Ishikawa (cell line): Measurements from ENCODE around the gene CRYGN.

Source experiments
- CEBPB ChIP-seq: IDR thresholded peaks from 2 replicates; pipeline ENCODE4 v1.6.1; 2012
- CREB1 ChIP-seq: IDR thresholded peaks from 2 replicates; pipeline ENCODE4 v1.6.1; 2012; ENCODE audit warnings: low read depth
- EGR1 ChIP-seq: IDR thresholded peaks from 2 replicates; pipeline ENCODE4 v1.6.1; 2012
- EP300 ChIP-seq: IDR thresholded peaks from 2 replicates; pipeline ENCODE4 v1.6.1; 2012; ENCODE audit warnings: borderline replicate concordance
- FOXM1 ChIP-seq: IDR thresholded peaks from 2 replicates; pipeline ENCODE4 v1.6.1; 2012; ENCODE audit warnings: low read depth, borderline replicate concordance
- MAX ChIP-seq: IDR thresholded peaks from 2 replicates; pipeline ENCODE4 v1.6.1; 2012
- NFIC ChIP-seq: IDR thresholded peaks from 2 replicates; pipeline ENCODE4 v1.6.1; 2012
- RAD21 ChIP-seq: IDR thresholded peaks from 2 replicates; pipeline ENCODE4 v1.6.1; 2012; ENCODE audit warnings: low read depth
- REST ChIP-seq: IDR thresholded peaks from 2 replicates; pipeline ENCODE4 v1.6.1; 2012; ENCODE audit warnings: low read depth, mild to moderate bottlenecking
- TAF1 ChIP-seq: IDR thresholded peaks from 2 replicates; pipeline ENCODE4 v1.6.1; 2012; ENCODE audit warnings: low read depth, mild to moderate bottlenecking
- TCF12 ChIP-seq: IDR thresholded peaks from 2 replicates; pipeline ENCODE4 v1.6.1; 2012; ENCODE audit warnings: low read depth
- TEAD4 ChIP-seq: IDR thresholded peaks from 2 replicates; pipeline ENCODE4 v1.6.1; 2012
- USF1 ChIP-seq: IDR thresholded peaks from 2 replicates; pipeline ENCODE4 v1.6.1; 2012
- YY1 ChIP-seq: IDR thresholded peaks from 2 replicates; pipeline ENCODE4 v1.6.1; 2012; ENCODE audit warnings: low read depth
- ZBTB7A ChIP-seq: IDR thresholded peaks from 2 replicates; pipeline ENCODE4 v1.6.1; 2012; ENCODE audit warnings: low read depth

CRYGN gene

GRCh38 chr7:151455690-151456089 is 15.7 kb upstream of the CRYGN start:
- TF ChIP-seq TCF12, result no peak
- no peak for TF ChIP-seq FOXM1
- no peak for TF ChIP-seq MAX

GRCh38 chr7:151454932-151455530 is 15.1 kb upstream of the CRYGN start:
- no peak for TF ChIP-seq TEAD4
- TF ChIP-seq EP300, result no peak
- TF ChIP-seq REST, result no peak

- no peak for TF ChIP-seq MAX
- TF ChIP-seq TEAD4, result no peak
- no peak for TF ChIP-seq TCF12
- TF ChIP-seq RAD21, result no peak
- TF ChIP-seq YY1, result no peak
These were observed 14.4 kb upstream of the CRYGN start for GRCh38 chr7:151454305-151454704.

- no peak for TF ChIP-seq TAF1
These were observed 13.4 kb upstream of the CRYGN start for GRCh38 chr7:151453326-151453791.

- TF ChIP-seq YY1 (no peak), TEAD4 (no peak), NFIC (no peak), FOXM1 (no peak), ZBTB7A (no peak), CEBPB (no peak), USF1 (no peak), REST (no peak), TAF1 (no peak), RAD21 (no peak), CREB1 (no peak), MAX (no peak), TCF12 (no peak), EP300 (no peak), EGR1 (no peak)
These were observed 12.9 kb upstream of the CRYGN start for GRCh38 chr7:151452680-151453325.

- no peak for TF ChIP-seq TEAD4
- TF ChIP-seq REST, result no peak
- no peak for TF ChIP-seq ZBTB7A
- no peak for TF ChIP-seq EGR1
- TF ChIP-seq MAX, result no peak
- TF ChIP-seq TCF12, result no peak
- TF ChIP-seq EP300, result no peak
- TF ChIP-seq USF1, result no peak
- TF ChIP-seq CEBPB, result no peak
- no peak for TF ChIP-seq FOXM1
These were observed 12.0 kb upstream of the CRYGN start for GRCh38 chr7:151451626-151452571.
